Activated CD4-positive, alpha-beta T cell treated with anti-CD3 and anti-CD28 coated beads, Interleukin-2, amount 10 ng/mL, durations not matched to agents 7 days and 5 days (primary cell): ENCODE measurements around the gene HS3ST2. TPM values are rescaled to one million over a fixed set of nuclear protein-coding genes. Genes with fewer than 3 reads are reported as not detected.

Experiments used
- CTCF ChIA-PET: fragments of 350-600 bp; sonication (Branson Sonifier 250); formaldehyde crosslinking; loops from one replicate; lab custom pipeline; 2021; ENCODE audit warnings: antibody characterized with exemption; lab: Charles Lee
- POLR2A ChIA-PET: fragments of 350-600 bp; sonication (Branson Sonifier 250); formaldehyde crosslinking; loops from one replicate; lab custom pipeline; 2021; ENCODE audit warnings: antibody characterized with exemption; lab: Charles Lee
- DNase-seq: peaks from one replicate; pipeline ENCODE4 v3.0.0-alpha.2; 2020
- H3K27ac Mint-ChIP-seq: one replicate; pipeline ENCODE4 v1.8.0; 2021; ENCODE audit warnings: mild to moderate bottlenecking, moderate library complexity, mixed read lengths
- H3K27me3 Mint-ChIP-seq: one replicate; pipeline ENCODE4 v1.8.0; 2021; ENCODE audit warnings: mixed read lengths
- H3K36me3 Mint-ChIP-seq: one replicate; pipeline ENCODE4 v1.8.0; 2021; ENCODE audit warnings: low read depth, mixed read lengths
- H3K4me1 Mint-ChIP-seq: one replicate; pipeline ENCODE4 v1.8.0; 2021; ENCODE audit warnings: mixed read lengths
- H3K4me3 Mint-ChIP-seq: one replicate; pipeline ENCODE4 v1.8.0; 2021; ENCODE audit warnings: mild to moderate bottlenecking, moderate library complexity, mixed read lengths
- H3K9me3 Mint-ChIP-seq: one replicate; pipeline ENCODE4 v1.8.0; 2021; ENCODE audit warnings: mixed read lengths
- total RNA-seq, 2 experiments: library from RNA; stranded (reverse); gene quantifications; one replicate each; pipeline ENCODE4 v1.2.3, GENCODE V29; 2021

HS3ST2 gene
- total RNA-seq, 2 experiments from 2014 or later = not detected

DNA sequence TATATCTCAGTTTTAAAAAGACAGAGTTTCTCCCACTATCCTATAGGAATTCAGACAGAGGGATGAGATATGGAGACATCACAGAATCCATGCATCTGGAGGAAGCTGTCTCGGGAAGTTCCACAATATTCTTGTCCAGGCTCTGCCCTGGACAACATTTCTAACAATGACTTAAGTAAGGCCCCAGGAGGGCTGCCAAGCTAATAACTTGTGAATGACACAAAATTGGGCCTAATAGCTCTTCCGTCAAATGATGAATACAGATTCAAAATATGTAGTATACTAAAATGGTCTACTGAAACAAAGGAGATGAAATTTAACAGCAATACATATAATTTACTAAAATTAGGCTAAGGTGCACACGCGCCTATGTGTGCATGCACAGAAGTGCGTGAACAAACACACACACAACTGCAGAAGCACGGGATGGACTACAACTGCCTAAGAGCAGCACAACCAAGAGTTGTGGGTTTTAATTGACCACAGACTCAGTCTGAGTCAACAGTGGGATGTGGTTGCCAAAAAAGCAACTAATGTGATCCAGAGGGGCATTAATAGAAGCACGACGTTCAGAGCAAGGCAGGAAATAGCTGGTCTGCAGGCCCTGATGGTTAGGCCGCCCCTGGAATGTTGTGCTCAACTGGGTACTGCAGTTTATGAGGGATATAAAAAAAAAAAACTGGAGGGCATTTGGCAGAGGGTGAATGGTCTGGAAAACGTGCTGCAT, 26.3 kb upstream of the HS3ST2 start:
- Mint-ChIP-seq H3K9me3 (no peaks in the 10 kb centered on the region), H3K4me3 (no peak overlapping the region), H3K27me3 (peaks cover 4% of the 10 kb centered on the region), H3K27ac (no peak overlapping the region), H3K4me1 (peaks cover 10% of the 10 kb centered on the region), H3K36me3 (no peaks in the 10 kb centered on the region)
- CTCF ChIA-PET = no interaction called here
- POLR2A ChIA-PET = no interaction called here
- DNase-seq = no peak

DNA sequence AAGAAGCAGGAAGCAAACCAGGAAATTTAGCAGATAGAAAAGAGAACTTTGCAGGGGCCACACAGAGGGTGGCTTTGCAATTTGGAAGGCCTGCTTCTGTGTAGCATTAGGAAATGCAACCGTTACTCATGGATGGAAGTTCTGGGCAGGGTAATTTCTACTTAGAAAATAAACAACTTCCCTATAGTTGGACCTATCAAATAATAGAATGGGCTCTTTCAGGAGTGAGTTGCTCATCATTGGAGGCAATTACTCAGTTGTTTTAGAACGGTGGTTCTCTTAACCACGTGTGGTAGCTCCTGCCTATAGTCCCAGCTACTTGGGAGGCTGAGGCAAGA, 25.8 kb upstream of the HS3ST2 start:
- no peak overlapping the region for H3K27ac Mint-ChIP-seq

DNA sequence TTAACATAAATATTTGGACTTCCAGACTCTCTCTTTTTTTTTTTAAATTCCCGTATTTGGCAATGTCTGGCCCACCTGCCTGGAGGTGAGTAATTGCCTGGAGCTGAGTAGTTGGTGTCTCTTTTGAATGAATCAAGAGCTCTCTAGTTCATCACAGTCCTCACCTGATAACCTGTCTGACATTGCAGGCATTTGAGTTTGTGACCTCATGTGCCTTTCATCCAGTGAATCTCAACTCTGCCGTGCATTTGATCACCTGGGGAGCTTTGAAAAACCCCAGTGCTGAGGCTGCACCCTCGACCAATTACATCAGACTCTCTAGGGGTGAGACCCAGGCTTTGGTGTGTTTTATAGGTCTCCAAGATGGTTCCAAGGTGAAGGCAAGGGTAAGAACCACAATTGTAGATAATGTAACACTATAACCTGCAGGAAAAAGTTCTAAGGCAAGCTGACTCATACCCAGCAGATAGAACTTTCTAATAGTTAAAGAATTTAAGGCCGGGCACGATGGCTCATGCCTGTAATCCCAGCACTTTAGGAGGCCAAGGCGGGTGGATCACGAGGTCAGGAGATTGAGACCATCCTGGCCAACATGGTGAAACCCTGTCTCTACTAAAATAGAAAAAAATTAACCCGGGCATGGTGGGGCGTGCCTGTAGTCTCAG, 24.5 kb upstream of the HS3ST2 start:
- DNase-seq = no peak
- Mint-ChIP-seq H3K27ac (no peak overlapping the region), H3K9me3 (no peaks in the 10 kb centered on the region), H3K4me3 (no peak overlapping the region), H3K27me3 (no peaks in the 10 kb centered on the region), H3K4me1 (peaks cover 10% of the 10 kb centered on the region), H3K36me3 (no peaks in the 10 kb centered on the region)
- ChIA-PET CTCF (interaction anchor here (1.0 kb wide), 1 partner anchor 62 kb away, joined by 3 read pairs; no protein-coding TSS in a partner anchor), POLR2A (no interaction called here)

More for the DNA sequence above, 25.8 kb upstream of the HS3ST2 start:
- Mint-ChIP-seq H3K9me3 (no peaks in the 10 kb centered on the region), H3K4me3 (no peak overlapping the region), H3K4me1 (peaks cover 10% of the 10 kb centered on the region), H3K27me3 (peaks cover 4% of the 10 kb centered on the region), H3K36me3 (no peaks in the 10 kb centered on the region)
- ChIA-PET CTCF (no interaction called here), POLR2A (no interaction called here)
- DNase-seq = no peak

DNA sequence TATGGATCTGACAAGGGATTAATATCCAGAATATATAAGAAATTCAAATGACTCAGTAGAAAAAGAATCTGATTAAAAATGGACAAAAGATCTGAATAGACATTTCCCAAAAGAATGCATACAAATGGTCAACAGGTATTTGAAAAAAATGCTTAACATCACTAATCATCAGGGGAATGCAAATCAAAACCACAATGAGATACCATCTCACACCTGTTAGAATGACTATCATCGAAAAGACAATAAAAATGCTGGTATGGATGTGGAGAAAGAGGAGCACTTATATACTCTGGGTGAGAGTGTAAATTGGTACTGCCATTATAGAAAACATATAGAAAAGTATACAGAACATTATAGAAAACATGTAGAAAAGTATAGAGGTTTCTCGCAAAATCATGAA, 16.4 kb upstream of the HS3ST2 start:
- DNase-seq = no peak
- POLR2A ChIA-PET = no interaction called here
- CTCF ChIA-PET = no interaction called here
- H3K9me3 Mint-ChIP-seq = peaks cover 3% of the 10 kb centered on the region
- H3K27ac Mint-ChIP-seq = no peak overlapping the region
- no peaks in the 10 kb centered on the region for H3K4me1 Mint-ChIP-seq
- no peaks in the 10 kb centered on the region for H3K36me3 Mint-ChIP-seq
- peaks cover 17% of the 10 kb centered on the region for H3K27me3 Mint-ChIP-seq
- H3K4me3 Mint-ChIP-seq = no peak overlapping the region

DNA sequence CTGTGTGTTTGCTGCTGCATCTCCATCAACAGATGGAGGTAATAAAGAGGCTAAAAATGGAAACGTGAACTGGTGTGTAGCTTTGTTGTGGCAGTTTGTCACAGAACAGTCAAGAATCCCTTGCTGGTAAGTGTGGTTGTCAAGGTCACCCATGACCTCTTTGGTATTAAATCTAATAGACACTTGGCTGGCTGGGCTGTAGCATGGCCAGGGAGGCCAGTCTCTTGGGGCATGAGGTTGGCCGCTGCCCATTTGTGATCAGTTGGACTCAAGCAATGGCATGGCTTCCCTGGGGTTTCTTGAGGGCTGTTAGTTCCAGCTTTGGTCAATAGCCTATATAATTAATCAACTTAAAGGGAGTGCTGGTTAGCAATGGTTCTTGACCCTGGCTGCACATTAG, 14.8 kb upstream of the HS3ST2 start:
- peaks cover 22% of the 10 kb centered on the region for H3K27me3 Mint-ChIP-seq
- DNase-seq = no peak
- H3K36me3 Mint-ChIP-seq = no peaks in the 10 kb centered on the region
- H3K9me3 Mint-ChIP-seq = peaks cover 3% of the 10 kb centered on the region
- no peak overlapping the region for H3K4me3 Mint-ChIP-seq
- no peak overlapping the region for H3K27ac Mint-ChIP-seq
- ChIA-PET POLR2A (no interaction called here), CTCF (no interaction called here)
- H3K4me1 Mint-ChIP-seq = no peaks in the 10 kb centered on the region

DNA sequence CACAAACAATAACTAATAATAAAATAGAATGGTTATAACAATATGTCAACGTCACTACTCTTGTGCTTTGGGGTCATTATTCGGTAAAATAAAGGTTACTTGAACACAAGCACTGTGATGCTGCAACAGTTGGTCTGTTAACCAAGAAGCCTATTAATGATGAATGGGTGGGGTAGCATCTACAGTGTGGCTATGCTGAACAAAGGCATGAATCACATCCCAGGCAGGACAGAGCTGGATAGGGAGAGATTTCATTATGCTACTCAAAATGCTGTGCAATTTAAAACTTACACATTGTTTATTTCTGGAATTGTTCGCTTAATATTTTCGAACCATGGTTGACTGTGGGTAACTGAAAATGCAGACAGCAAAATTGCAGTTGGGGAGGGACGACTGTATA, 9.1 kb upstream of the HS3ST2 start:
- no peak for DNase-seq
- Mint-ChIP-seq H3K27me3 (peaks cover 18% of the 10 kb centered on the region), H3K27ac (no peak overlapping the region), H3K36me3 (no peaks in the 10 kb centered on the region), H3K4me1 (no peaks in the 10 kb centered on the region), H3K4me3 (no peak overlapping the region), H3K9me3 (no peaks in the 10 kb centered on the region)
- ChIA-PET POLR2A (no interaction called here), CTCF (no interaction called here)

DNA sequence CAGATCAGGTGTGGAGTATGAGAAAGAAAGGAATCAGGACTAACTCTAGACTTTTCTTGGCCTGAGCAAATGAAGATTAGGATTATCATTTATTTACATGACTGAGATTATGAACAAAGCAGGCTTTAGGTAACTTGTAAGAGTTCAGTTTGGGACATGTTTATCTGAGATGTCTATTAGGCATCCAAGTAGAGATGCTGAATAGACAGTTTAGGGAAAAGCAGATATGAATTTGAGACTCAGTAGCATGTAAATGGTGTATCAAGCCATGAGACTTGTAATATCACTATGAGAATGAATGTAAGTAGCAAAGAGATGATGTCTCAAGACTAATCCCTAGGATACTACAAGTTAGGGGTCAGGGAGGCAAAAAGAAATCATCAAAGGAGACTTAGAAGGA, 8.6 kb upstream of the HS3ST2 start:
- no peak for DNase-seq
- no peaks in the 10 kb centered on the region for H3K9me3 Mint-ChIP-seq
- no peak overlapping the region for H3K4me3 Mint-ChIP-seq
- POLR2A ChIA-PET = no interaction called here
- no peak overlapping the region for H3K27ac Mint-ChIP-seq
- CTCF ChIA-PET = no interaction called here
- H3K4me1 Mint-ChIP-seq = no peaks in the 10 kb centered on the region
- no peaks in the 10 kb centered on the region for H3K36me3 Mint-ChIP-seq
- peaks cover 18% of the 10 kb centered on the region for H3K27me3 Mint-ChIP-seq

DNA sequence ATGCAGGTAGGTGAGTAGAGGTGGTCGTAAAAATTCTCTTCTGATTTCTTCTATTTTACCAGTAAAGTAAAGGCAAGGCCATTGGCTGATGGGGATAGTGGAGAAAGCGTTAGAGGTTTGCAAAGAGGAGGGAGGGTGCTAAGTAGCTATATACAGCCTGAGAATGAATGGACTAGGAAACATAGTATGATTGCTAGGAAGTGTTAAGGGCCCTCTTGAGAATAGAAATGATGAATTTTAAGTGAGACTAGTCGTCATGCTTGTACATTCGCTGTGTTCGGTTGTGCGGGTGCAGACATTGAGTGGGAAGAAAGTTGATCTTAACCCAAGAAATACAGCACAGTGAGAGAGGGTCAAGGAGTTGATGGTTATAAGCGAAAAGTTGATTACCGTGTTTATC, 7.2 kb upstream of the HS3ST2 start:
- Mint-ChIP-seq H3K4me1 (no peaks in the 10 kb centered on the region), H3K4me3 (no peak overlapping the region)

DNA sequence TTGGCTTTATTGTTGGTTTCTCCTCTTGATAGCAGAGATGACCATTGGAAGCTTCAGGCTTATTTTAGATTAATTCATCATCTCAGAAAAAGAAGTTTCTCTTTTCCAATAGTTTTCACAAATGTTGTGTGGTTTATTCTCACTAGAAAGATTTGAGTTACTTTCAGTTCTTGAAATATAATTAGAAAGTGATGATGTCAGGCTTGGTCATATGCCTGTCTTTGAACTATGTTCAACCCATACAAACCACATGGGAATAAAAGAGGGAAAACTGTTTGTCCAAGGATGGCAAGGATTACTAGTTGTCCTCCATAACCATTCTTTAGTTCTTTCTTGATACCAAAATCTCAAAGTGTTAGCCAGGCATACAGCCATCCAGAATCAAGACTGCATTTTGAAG, 3.7 kb upstream of the HS3ST2 start:
- no peak for DNase-seq
- Mint-ChIP-seq H3K4me1 (peaks cover 1% of the 10 kb centered on the region), H3K27ac (no peak overlapping the region), H3K9me3 (no peaks in the 10 kb centered on the region), H3K36me3 (no peaks in the 10 kb centered on the region), H3K4me3 (no peak overlapping the region), H3K27me3 (peaks cover 33% of the 10 kb centered on the region)
- ChIA-PET POLR2A (no interaction called here), CTCF (no interaction called here)

More for the DNA sequence above, 7.2 kb upstream of the HS3ST2 start:
- POLR2A ChIA-PET = no interaction called here
- no peaks in the 10 kb centered on the region for H3K36me3 Mint-ChIP-seq
- H3K27me3 Mint-ChIP-seq = peaks cover 18% of the 10 kb centered on the region
- H3K9me3 Mint-ChIP-seq = no peaks in the 10 kb centered on the region
- no peak for DNase-seq
- CTCF ChIA-PET = no interaction called here
- H3K27ac Mint-ChIP-seq = no peak overlapping the region

DNA sequence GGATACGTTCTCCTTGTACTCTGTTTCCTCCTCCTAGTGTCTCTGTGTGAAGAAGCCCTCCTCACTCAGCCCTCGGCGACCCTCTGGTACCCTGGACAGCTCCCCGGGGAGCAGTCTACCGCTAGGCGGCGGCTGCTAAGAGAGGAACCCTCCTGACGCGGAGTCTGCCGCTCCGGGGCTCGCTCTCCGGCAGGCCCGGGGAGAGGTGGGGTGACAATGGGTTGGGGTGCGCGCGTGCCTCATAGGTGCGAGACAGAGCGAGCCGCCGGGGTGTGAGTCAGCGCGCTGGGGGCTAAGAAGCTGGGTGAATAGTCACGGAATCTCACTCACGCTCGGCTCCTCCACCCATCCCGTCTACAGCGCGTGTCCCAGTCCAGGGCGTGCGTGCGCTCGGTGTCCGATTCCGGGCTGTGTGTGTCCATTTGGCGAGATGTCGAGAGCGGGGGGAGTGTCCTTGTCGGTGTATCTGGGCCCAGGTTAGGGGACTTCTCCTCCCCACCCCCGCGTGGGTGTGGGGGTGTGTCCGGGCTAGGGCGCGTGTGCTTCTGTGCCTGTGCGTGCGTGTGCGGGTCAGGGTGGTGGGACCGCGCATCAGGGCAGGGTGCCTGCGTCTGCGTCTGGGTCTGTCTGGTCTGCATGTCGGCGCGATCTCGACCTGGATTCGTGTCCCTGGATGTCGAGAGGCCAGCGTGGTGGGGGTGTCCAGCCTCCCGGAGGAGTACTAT, 577 bp upstream of the HS3ST2 start:
- DNase-seq = peak; percentile 18
- no peak overlapping the region for H3K4me3 Mint-ChIP-seq
- H3K36me3 Mint-ChIP-seq = no peaks in the 10 kb centered on the region
- POLR2A ChIA-PET = no interaction called here
- peaks cover 1% of the 10 kb centered on the region for H3K4me1 Mint-ChIP-seq
- H3K27ac Mint-ChIP-seq = no peak overlapping the region
- peaks cover 45% of the 10 kb centered on the region for H3K27me3 Mint-ChIP-seq
- CTCF ChIA-PET = no interaction called here
- H3K9me3 Mint-ChIP-seq = no peaks in the 10 kb centered on the region

DNA sequence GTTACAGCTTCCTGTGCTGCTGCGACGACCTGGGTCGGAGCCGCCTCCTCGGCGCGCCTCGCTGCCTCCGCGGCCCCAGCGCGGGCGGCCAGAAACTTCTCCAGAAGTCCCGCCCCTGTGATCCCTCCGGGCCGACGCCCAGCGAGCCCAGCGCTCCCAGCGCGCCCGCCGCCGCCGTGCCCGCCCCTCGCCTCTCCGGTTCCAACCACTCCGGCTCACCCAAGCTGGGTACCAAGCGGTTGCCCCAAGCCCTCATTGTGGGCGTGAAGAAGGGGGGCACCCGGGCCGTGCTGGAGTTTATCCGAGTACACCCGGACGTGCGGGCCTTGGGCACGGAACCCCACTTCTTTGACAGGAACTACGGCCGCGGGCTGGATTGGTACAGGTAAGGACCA, 746 bp downstream of the HS3ST2 start:
- H3K4me3 Mint-ChIP-seq = no peak overlapping the region
- no peaks in the 10 kb centered on the region for H3K36me3 Mint-ChIP-seq
- CTCF ChIA-PET = no interaction called here
- no peak overlapping the region for H3K27ac Mint-ChIP-seq
- peaks cover 37% of the 10 kb centered on the region for H3K27me3 Mint-ChIP-seq
- peaks cover 1% of the 10 kb centered on the region for H3K4me1 Mint-ChIP-seq
- no peak for DNase-seq
- POLR2A ChIA-PET = no interaction called here
- peaks cover 3% of the 10 kb centered on the region for H3K9me3 Mint-ChIP-seq

DNA sequence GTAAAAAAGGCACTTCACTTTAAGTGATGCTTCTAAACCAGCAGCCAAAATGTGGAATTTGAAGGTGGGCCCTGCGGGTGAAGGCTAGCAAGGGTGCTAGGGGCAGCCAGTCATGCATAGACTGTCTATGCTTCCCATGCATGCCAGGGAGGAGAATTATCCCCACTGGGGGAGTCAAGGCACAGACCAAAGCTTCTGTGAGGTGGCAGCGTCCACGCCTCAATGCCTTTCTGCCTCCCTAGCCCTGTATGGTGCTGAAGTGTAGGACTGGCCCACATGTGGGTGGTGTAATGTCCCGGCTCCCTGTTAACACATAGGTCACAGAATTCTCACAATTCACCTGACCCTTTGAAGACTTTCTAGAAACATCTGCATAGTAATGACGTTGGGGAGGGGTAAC, 1.9 kb downstream of the HS3ST2 start:
- ChIA-PET POLR2A (no interaction called here), CTCF (no interaction called here)
- DNase-seq = no peak
- H3K36me3 Mint-ChIP-seq = no peaks in the 10 kb centered on the region
- no peak overlapping the region for H3K27ac Mint-ChIP-seq
- peaks cover 37% of the 10 kb centered on the region for H3K27me3 Mint-ChIP-seq
- no peak overlapping the region for H3K4me3 Mint-ChIP-seq
- peaks cover 3% of the 10 kb centered on the region for H3K9me3 Mint-ChIP-seq
- H3K4me1 Mint-ChIP-seq = peaks cover 1% of the 10 kb centered on the region

DNA sequence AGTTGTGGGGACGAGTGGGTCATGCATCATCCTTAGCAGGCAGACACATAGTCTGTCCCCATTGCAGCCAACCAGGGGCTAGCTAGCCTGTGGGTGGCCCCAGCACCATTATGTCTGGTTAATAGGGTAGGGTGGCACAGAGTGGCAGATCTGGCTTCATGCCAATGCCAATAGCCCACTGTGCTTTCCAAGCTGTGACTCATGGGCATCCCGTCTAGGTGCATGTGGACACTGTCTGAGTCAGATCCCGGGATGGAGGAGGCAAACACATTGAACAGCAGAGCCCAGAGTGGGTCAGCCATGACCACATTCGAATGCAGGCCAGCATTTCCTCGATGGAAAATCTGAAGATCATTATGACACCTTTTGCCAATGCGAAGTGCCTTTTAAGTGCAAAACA, 2.5 kb downstream of the HS3ST2 start:
- CTCF ChIA-PET = no interaction called here
- no peaks in the 10 kb centered on the region for H3K36me3 Mint-ChIP-seq
- no peak overlapping the region for H3K27ac Mint-ChIP-seq

More for the DNA sequence above, 2.5 kb downstream of the HS3ST2 start:
- Mint-ChIP-seq H3K4me1 (peaks cover 1% of the 10 kb centered on the region), H3K27me3 (peaks cover 37% of the 10 kb centered on the region), H3K9me3 (peaks cover 3% of the 10 kb centered on the region), H3K4me3 (no peak overlapping the region)
- POLR2A ChIA-PET = no interaction called here
- DNase-seq = no peak
